ENCODE measurements around the gene DENND5B.
"Not testable (repeated sequence)": the region's sequence is repeated elsewhere in the genome, so short reads cannot be mapped to it uniquely, and the experiment has no call there.

Gene DENND5B

DNA sequence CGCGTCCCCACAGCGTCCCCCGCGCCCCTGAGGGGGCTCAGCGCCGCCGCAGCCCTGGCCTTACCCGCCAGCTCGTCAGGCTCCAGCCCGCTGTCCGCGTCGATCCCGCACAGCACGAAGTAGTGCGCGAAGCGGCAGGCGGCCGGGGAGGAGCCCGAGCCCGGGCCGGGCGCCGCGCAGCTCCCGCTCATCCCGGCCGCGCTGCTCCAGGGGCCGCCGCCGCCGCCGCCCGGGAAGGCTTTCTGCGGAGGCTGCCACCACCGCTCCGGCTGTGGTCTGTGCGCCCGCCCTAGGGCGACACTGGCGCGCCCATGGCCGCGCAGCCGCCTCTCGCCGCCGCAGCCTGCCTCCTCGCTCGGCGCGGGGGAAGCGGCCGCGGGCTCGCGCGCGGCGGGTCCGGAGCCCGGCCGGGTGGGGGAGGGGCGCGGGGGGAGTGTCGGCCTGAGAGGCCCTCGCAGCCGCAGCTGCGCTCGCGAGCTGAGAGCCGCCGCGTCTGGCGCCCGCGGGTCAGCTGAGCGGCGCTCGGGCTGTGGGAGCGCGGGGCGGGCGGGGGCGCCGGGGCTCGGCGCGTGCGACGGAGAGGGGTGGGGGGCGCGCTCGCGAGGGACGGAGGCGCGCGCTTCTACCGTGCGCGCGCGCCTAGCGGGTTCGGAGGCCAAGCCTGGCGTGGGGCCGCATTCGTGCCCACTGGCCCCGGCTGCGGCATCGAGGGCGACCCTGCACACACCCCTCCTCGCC is at the start of gene DENND5B:
Gene DENND5B, minus strand, starts transcription at position 495 of the 738 bp plus-strand sequence. Its CDS starts 304 bp downstream, at position 191.
- peak; percentile 32 for DNase-seq

- no peak for DNase-seq
Measured at GRCh38 chr12:31634620-31635019, 43.7 kb upstream of the DENND5B start.

DNA sequence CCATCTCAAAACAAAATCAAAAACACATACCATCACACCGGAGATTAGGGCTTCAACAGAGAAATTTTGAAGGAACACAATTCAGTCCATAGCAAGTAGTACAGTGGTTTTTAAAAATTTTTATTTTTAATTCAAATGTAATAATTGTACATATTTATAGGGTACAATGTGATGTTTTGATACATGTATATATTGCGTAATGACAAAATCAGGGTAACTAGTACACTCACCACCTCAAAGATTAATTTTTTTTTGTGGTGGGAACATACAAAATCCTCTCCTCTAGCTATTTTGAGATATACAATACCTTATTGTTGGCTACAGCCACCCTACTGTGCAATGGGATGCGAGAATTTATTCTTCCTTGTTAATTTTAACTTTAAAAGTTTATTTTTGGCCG is 42.5 kb upstream of the DENND5B start:
- no peak for DNase-seq

- DNase-seq = no peak
Measured at GRCh38 chr12:31631809-31632208, 40.9 kb upstream of the DENND5B start.

DNA sequence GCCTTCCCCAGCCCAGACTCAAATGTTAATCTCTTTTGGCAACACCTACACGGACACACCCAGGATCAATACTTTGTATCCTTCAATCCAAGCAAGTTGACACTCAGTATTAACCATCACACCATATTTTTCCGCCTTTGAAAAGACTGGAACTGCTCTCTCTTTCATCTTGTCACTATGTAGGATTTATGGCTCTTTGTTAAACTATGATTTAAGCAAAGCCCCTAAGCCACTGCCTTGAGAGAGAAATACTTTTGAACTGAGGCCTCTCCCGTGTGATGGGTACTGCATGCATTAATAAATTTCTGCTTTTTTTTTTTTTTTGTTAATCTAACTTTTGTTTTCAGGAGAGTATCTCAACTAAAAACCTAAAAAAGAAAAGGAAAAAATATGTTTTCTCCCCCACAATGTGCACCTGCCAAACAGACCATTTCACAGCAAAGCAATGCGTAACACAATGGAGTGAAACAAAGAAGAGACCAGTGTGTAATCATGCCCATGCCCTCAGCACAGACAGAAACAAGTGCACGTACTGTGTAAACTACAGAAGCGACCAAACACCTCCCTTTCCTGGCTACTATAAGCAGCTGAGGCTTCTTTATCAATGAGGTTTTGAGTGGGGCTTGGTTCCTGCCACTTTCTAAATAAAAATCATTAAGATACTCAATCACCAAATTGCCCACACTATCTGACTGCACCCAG is 40.2 kb upstream of the DENND5B start:
- DNase-seq = no peak

DNA sequence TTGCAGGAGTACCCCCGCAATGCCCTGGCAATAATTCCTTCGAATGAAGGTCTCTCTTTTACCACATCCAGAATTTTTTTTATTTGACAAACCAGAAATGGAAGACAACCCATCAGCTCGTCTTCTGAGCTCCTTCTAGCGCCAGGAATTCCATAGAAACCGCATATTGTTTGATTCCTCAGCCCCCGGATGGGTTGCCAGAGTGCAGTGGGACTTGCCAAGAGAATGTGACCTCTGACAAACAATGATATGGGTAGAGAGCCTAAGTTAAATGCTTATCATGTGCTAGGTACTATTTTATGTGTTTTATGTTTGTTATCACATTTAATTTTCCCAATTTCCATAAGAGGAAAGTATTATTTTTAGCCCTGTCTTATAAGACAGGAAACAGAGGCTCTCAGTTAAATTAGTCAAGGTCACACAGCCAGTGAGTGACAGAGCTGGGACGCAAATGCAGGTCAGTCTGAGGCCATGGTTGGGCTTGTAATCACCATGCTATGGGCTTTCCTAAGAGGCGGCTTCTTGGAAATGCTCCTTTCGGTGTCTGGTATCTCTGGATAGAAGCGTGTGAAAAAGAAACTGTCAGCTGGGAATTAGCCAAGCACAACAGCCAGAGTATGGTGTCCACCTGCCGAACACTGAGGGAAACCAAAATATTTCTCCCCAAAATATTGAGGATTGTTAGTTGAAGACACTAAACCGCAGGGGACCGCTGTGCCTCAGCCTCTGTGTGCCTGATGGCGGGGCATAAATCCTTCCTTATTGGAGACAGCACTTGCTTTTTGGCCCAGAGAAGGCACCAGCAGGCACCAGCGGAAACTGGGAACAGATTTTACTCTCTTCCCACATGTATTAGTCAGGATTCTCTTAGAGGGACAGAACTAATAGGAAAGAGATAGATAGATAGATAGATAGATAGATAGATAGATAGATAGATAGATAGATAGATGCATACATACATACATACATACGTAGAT is 39.1 kb upstream of the DENND5B start:
- DNase-seq = peak; percentile 60

DNA sequence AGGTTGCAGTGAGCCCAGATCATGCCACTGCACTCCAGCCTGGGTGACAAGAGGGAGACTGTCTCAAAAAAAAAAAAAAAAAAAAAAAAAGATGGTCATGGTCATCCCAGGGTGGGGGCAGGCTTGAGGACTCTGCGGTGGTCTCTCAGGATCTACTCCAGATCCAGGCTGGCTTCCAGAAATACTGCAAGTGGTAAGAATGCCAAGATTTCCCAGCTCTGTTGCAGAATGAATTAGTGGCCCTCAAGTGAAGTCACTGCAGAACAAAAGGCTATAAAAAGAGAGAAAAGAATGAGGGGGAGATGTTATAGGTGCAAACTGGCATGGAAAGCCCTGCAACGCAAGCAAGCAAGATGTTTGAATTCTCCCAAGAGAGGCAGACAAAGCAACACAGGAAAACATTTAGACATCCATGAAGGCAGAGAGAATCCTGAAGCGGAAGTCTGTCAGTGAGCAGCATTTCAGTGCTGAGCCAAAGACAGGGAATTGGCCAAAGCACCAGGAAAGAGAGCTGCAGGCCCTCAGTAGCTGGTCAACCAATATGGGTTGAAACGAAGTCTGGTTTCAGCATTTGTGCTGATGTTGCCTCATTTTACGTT is 36.6 kb upstream of the DENND5B start:
- peak; percentile 4 for DNase-seq

DNA sequence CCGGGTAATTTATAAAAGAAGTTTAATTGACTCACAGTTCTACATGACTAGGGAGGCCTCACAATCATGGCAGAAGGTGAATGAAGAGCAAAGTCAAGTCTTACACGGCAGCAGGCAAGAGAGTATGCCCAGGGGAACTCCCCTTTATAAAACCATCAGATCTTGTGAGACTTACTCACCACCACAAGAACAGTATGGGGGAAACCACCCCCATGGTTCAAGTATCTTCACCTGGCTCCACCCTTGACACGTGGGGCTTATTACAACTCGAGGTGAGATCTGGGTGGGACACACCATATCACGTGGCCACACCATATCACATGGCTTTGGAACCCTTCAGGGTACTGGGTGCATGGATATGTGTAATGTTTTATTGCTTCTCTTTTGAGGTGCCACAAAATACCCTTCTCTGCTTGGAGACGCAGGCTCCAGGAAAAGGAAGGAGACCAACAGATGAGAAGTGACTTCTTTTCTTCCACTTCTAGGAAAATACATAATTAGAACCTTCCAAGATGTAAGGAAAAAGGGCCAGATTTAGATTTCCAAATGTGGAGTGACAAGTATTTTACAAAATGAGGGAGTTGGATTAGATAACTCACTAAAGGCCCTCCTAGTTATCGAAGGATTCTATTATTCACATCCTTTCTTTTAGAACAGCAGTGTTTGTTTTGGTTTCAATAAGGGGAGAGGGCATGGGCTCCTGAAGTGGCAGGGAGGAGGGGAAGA is 35.5 kb upstream of the DENND5B start:
- no peak for DNase-seq

- DNase-seq = no peak
Measured at GRCh38 chr12:31622038-31622437, 31.1 kb upstream of the DENND5B start.

DNA sequence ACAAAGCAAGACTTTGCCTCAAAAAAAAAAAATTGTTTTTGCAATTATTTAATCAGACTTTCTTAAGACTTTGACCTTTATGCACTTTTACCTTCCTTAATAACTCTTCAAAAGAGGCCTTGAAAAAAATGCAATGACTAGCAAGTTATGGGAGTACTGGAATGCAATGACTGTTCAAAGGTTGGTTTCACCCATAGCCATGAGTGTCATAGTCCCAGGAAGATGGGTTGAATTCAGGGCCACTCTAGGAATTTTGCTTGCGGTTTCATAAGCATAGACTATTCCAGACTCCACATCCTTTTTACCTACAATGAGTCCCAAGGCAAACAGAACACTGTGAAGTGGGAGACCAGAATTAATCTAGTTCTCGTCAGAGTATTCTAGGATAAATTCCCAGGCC is 29.4 kb upstream of the DENND5B start:
- DNase-seq = no peak

- DNase-seq = no peak
Measured at GRCh38 chr12:31618228-31619025, 27.5 kb upstream of the DENND5B start.

- DNase-seq = no peak
Measured at GRCh38 chr12:31612819-31613218, 21.9 kb upstream of the DENND5B start.

DNA sequence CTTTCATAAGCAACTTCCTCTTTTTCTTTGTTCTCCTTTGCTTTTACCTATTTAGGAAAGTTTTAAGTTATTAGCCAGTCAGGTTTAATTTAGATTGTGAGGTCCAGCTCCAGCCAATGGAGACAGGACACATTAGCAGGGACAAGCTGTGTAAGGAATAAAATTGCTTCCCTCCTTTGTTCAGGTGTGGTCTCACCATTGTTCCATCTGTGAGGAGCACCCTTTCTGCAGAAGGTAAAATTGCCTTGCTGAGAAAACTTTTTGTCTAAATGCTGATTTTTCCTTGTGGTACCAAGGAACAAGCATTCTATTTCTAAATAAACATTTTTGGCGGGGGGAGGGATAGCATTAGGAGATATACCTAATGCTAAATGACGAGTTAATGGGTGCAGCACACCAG is 17.4 kb upstream of the DENND5B start:
- not testable (repeated sequence) for DNase-seq

DNA sequence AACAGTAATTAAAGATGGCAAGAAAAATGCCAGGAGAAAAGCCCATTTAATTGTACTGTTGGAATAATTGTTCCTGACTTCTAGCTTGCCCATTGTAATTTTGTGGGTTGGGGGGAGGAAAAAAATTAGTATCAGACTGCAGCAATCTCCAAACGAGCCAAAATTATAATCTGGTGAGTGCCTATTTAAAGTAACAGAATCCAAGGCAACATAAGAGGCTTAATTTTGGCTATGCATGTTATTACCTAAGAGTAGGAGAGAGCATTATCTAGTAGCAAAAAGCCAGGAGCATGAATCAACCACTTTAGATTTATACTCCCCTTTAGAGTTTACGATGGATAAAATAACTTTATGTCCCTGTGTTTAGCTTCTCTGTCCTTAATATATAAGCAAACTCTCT is 14.6 kb upstream of the DENND5B start:
- no peak for DNase-seq

DNA sequence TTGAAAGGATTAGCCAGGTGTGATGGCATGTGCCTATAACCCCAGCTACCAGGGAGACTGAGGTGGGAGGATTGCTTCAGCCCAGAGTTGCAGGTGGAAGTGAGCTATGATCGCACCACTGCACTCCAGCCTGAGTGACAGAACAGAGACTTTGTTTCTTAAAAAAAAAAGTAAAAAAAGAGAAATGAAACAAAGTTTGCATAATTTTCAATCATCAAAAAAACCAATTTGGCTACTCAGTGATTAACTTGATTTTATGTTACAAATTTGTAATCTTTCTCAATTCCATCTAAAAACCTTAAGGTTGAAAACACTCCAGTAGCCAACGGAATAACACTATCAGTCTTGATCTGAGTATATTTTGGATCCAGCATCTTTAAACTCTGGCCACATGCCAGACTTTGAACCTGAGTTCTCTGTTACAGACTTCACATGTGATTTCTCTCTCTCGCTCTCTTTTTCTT is 12.6 kb upstream of the DENND5B start:
- DNase-seq = no peak

GRCh38 chr12:31600750-31601149 is 9.8 kb upstream of the DENND5B start:
- no peak for DNase-seq

GRCh38 chr12:31600252-31600651 is 9.3 kb upstream of the DENND5B start:
- DNase-seq = no peak

DNA sequence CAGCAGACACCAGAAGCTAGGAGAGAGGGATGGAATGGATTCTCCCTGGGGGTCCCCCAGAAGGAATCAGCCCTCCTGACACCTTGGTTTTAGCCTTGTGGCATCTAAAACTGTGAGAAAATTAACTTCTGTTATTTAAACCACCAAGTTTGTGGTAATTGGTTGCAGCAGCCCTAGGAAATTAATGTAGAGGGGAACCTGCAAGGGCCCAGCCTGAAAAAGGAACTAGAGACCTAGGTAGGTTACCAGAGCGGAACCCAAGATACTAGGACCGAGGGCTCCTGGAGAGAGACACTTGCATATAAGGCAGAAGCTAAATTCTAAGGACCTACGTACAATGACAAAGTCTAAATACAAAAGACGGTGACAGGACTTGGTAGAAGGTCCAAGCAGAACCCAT is 8.1 kb upstream of the DENND5B start:
- DNase-seq = no peak

DNA sequence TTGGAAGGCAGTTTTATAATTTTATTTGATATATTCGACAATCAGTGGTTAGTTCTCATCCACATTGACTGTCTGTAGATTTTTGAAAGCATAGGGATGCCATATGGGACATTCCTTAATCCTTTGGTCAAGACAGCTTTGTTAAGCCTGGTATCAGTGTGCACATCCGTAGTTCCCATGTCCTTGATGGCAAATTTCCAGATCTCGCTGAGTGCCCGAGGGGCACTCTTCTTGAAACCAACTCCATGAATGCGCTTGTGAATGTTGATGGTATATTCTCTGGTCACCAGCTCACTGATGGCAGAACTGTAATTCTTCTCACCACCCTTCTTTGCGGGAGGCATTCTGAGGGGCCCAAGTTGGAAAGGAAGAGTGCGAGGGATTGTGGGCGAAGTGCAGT is 6.1 kb upstream of the DENND5B start:
- DNase-seq = no peak

GRCh38 chr12:31594681-31595080 is 3.7 kb upstream of the DENND5B start:
- DNase-seq = no peak

DNA sequence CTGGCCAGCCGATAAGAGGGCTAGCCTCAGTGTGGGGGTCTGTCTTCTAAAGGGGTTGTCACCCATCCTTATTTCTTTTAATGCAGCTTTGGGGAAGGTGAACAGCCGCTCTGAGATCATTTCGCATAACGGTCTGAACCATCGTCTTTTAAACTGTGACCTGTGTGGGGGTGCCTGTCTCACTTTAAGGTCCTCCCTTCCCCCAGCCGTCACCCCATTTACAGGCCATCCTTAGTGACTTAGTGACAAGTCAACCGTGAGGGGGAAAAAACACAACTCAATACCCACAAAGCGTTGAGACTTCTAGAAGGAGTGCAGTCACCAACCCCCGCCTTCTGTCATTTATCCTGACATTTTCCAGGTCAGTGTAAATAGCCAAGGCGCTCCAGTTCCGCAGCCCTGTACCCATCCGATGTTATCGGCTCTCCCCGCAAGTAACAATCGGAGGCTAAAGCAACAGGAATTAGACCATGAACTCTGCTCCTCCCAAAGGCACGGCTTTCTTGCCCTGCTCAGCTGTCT is 505 bp upstream of the DENND5B start:
- DNase-seq = no peak
